ENCODE results near the gene INAFM1. TPM values are rescaled to one million over a fixed set of nuclear protein-coding genes. Genes with fewer than 3 reads are reported as not detected.

Gene INAFM1
- total and polyA plus RNA-seq, 9 of the 15 experiments (the other 6 are each of a cell fraction or from before 2014, with no cell fraction given): 0.71 to 30.9 (median 3.1) TPM

DNA sequence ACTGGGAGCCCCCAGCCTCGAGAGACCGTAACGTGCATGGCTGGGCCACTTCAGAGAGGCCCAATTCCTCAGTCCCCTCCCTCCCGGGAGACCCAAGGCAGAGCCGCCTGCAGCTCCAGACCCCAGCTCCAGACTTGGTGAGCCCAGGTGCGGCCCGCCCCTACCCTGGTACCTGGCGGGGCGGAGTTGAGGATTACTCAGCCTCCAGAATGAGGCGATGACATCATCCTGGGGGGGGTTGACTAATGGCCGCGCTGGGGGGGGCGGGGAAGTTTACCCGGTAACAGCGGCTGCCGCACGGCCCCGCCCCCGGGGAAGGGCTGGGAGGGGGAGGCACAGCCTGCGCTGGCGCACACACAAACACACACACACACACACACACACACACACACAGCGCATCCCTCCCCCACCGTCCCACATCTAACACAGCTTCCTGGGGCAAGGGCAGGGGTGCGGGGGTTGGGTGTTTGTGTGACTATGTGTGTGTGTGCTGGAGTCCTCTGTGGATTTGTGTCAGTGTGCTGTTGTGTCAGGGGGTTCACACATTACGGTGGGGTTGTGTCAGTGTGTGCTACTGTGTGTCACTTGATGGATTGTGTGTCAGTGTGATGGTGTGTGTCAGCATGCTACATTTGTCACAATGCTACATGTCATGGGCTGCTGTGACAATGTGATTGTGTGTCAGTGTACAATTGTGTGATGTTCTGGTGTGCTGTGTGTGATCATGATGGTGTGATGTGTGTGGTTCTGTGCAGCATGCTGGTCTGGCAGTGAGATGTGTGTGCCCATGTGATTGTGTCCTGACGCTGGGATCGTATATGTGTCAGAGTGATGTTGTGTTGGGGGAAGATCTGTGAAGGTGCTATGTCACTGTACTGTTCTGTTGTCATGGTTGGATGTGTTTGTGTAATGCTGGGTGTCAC is 33.4 kb upstream of the INAFM1 start (continued):
- no peak for TF ChIP-seq GATAD2B (IDR thresholded peaks at IDR 0.05; ENCODE audit: borderline replicate concordance)
- no peak for TF ChIP-seq ZNF263 (CRISPR knock-in tag; IDR thresholded peaks at IDR 0.05; ENCODE audit: borderline replicate concordance)
- TF ChIP-seq RNF2 (IDR thresholded peaks at IDR 0.05): peak; percentile 70; the same call in 1 of the 2 replicates
- no peak for TF ChIP-seq MBD1 (CRISPR knock-in tag; IDR thresholded peaks at IDR 0.05)
- 0 out of 2 replicates have a peak, but pooled peaks have one; percentile 43 for TF ChIP-seq GABPB1 (CRISPR knock-in tag; IDR thresholded peaks at IDR 0.05)
- no peak for TF ChIP-seq ZKSCAN8 (CRISPR knock-in tag; IDR thresholded peaks at IDR 0.05)
- no peak for TF ChIP-seq ZNF23 (CRISPR knock-in tag; IDR thresholded peaks at IDR 0.05)
- no peak for TF ChIP-seq POLR2H (tag; IDR thresholded peaks at IDR 0.05; ENCODE audit: low read depth)
- TF ChIP-seq HLTF (IDR thresholded peaks at IDR 0.05): peak; percentile 89
- no peak; the same call in 1 of the 2 replicates for TF ChIP-seq MYNN (IDR thresholded peaks at IDR 0.05)
- no peak for TF ChIP-seq MYNN (CRISPR knock-in tag; IDR thresholded peaks at IDR 0.05)
- TF ChIP-seq KDM1A (IDR thresholded peaks at IDR 0.05): peak; percentile 13 to 54; a peak in 1 of 4 replicates
- TF ChIP-seq TOE1 (IDR thresholded peaks at IDR 0.05; ENCODE audit: borderline replicate concordance): peak; percentile 69; the same call in 1 of the 2 replicates
- TF ChIP-seq TOE1 (CRISPR knock-in tag; IDR thresholded peaks at IDR 0.05; ENCODE audit: borderline replicate concordance, low read depth): no peak
- peak in 1 of 2 experiments; percentile 49; a peak in 3 of 4 replicates for TF ChIP-seq ARNT (IDR thresholded peaks at IDR 0.05)
- peak; percentile 59 for TF ChIP-seq SMAD4 (CRISPR knock-in tag; conservative IDR thresholded peaks at IDR 0.05)
- TF ChIP-seq, protein P1, sequence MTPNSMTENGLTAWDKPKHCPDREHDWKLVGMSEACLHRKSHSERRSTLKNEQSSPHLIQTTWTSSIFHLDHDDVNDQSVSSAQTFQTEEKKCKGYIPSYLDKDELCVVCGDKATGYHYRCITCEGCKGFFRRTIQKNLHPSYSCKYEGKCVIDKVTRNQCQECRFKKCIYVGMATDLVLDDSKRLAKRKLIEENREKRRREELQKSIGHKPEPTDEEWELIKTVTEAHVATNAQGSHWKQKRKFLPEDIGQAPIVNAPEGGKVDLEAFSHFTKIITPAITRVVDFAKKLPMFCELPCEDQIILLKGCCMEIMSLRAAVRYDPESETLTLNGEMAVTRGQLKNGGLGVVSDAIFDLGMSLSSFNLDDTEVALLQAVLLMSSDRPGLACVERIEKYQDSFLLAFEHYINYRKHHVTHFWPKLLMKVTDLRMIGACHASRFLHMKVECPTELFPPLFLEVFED (CRISPR knock-in tag; conservative IDR thresholded peaks at IDR 0.05): peak; percentile 81
- TF ChIP-seq ATF2 (CRISPR knock-in tag; IDR thresholded peaks at IDR 0.05): peak; percentile 85; the same call in 1 of the 2 replicates
- TF ChIP-seq CBX8 (IDR thresholded peaks at IDR 0.05; ENCODE audit: borderline replicate concordance, extremely low read depth, low read depth, low read length, poor library complexity, severe bottlenecking): no peak
- peak; percentile 84 for TF ChIP-seq BRD9 (IDR thresholded peaks at IDR 0.05; ENCODE audit: low read depth, partially characterized antibody)
- peak; percentile 25; the same call in 1 of the 2 replicates for TF ChIP-seq IRF9 (tag; IDR thresholded peaks at IDR 0.05)

All from K562 (cell line).